BE2C (cell line): ENCODE results near the gene HEBP2.

Experiments used
- DNase-seq: peaks from one replicate; pipeline ENCODE4 v3.0.0-alpha.2; 2020
- H3K27me3 ChIP-seq: fragments of 250-450 bp; sonication (Bioruptor Pico); 2 replicates; pipeline ENCODE4 v1.5.1; 2020; ENCODE audit warnings: mild to moderate bottlenecking
- H3K36me3 ChIP-seq: fragments of 250-450 bp; sonication (Bioruptor Pico); 2 replicates; pipeline ENCODE4 v1.5.1; 2020; ENCODE audit warnings: mild to moderate bottlenecking
- H3K4me1 ChIP-seq: fragments of 250-450 bp; sonication (Bioruptor Pico); 2 replicates; pipeline ENCODE4 v1.5.1; 2020
- H3K4me3 ChIP-seq: 2 replicates; pipeline ENCODE4 v1.5.1; 2011; ENCODE audit warnings: low read depth, low read length
- H3K9me3 ChIP-seq: fragments of 250-450 bp; sonication (Bioruptor Pico); 2 replicates; pipeline ENCODE4 v1.5.1; 2020
- CTCF ChIP-seq: IDR thresholded peaks from 2 replicates; pipeline ENCODE4 v1.5.1; 2012; ENCODE audit warnings: mild to moderate bottlenecking, low read depth, low read length

The HEBP2 gene

GRCh38 chr6:138440296-138440695, 36.3 kb downstream of the HEBP2 start:
- Histone ChIP-seq H3K9me3 (no peaks in the 10 kb centered on the region), H3K4me3 (no peak overlapping the region), H3K27me3 (peaks cover 38% of the 10 kb centered on the region), H3K4me1 (no peaks in the 10 kb centered on the region), H3K36me3 (no peaks in the 10 kb centered on the region)
- DNase-seq = no peak
- no peak for TF ChIP-seq CTCF

GRCh38 chr6:138440758-138441357, 36.8 kb downstream of the HEBP2 start:
- peaks cover 42% of the 10 kb centered on the region for H3K27me3 ChIP-seq
- no peaks in the 10 kb centered on the region for H3K9me3 ChIP-seq
- no peak overlapping the region for H3K4me3 ChIP-seq
- H3K4me1 ChIP-seq = no peaks in the 10 kb centered on the region
- no peaks in the 10 kb centered on the region for H3K36me3 ChIP-seq
- no peak for DNase-seq
- TF ChIP-seq CTCF = no peak

GRCh38 chr6:138441965-138442364, 37.9 kb downstream of the HEBP2 start:
- H3K4me1 ChIP-seq = no peaks in the 10 kb centered on the region

GRCh38 chr6:138442663-138443062, 38.6 kb downstream of the HEBP2 start:
- Histone ChIP-seq H3K36me3 (no peaks in the 10 kb centered on the region), H3K9me3 (no peaks in the 10 kb centered on the region), H3K4me1 (no peaks in the 10 kb centered on the region), H3K4me3 (no peak overlapping the region), H3K27me3 (peaks cover 50% of the 10 kb centered on the region)
- TF ChIP-seq CTCF = no peak
- DNase-seq = no peak

More at GRCh38 chr6:138441965-138442364, 37.9 kb downstream of the HEBP2 start:
- TF ChIP-seq CTCF = no peak
- no peaks in the 10 kb centered on the region for H3K36me3 ChIP-seq
- no peak overlapping the region for H3K4me3 ChIP-seq
- no peak for DNase-seq
- no peaks in the 10 kb centered on the region for H3K9me3 ChIP-seq
- H3K27me3 ChIP-seq = peaks cover 47% of the 10 kb centered on the region

- Histone ChIP-seq H3K4me1 (no peaks in the 10 kb centered on the region), H3K9me3 (no peaks in the 10 kb centered on the region), H3K36me3 (no peaks in the 10 kb centered on the region), H3K4me3 (no peak overlapping the region), H3K27me3 (peaks cover 53% of the 10 kb centered on the region)
- DNase-seq = no peak
- TF ChIP-seq CTCF = no peak
Measured at GRCh38 chr6:138443979-138444378, 40.0 kb downstream of the HEBP2 start.

- H3K36me3 ChIP-seq = no peaks in the 10 kb centered on the region
- no peak for DNase-seq
- TF ChIP-seq CTCF = no peak
- no peak overlapping the region for H3K4me3 ChIP-seq
- H3K27me3 ChIP-seq = peaks cover 33% of the 10 kb centered on the region
- H3K9me3 ChIP-seq = no peaks in the 10 kb centered on the region
- H3K4me1 ChIP-seq = no peaks in the 10 kb centered on the region
Measured at GRCh38 chr6:138446821-138447220, 42.8 kb downstream of the HEBP2 start.
